GM18517 (cell line): ENCODE measurements around the gene B9D1.

Experiments
- ATAC-seq: cut with Tn5 transposase; IDR thresholded peaks from one replicate; pipeline ENCODE4 v1.9.1; 2021; ENCODE audit warnings: mild to moderate bottlenecking, moderate library complexity; ENCODE audit not compliant: unreplicated experiment

The B9D1 gene

DNA sequence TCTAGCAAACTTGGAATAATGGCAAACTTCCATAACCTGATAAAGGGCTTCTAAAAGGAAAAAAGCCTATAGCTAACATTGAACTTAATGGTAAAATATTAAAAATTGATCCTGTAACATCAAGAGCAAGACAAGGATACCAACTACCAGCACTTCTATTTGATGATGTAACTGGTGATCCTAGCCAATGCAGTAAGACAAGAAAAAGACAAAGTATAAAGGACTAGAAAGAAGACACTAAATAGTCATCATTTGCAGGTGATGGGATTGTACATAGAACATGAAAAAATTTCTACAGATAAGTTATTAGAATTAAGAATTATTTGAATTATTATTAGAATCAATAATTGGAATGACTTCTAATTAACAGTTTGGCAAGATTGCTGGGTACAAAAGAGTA, 37.0 kb downstream of the B9D1 start:
- ATAC-seq = no peak

DNA sequence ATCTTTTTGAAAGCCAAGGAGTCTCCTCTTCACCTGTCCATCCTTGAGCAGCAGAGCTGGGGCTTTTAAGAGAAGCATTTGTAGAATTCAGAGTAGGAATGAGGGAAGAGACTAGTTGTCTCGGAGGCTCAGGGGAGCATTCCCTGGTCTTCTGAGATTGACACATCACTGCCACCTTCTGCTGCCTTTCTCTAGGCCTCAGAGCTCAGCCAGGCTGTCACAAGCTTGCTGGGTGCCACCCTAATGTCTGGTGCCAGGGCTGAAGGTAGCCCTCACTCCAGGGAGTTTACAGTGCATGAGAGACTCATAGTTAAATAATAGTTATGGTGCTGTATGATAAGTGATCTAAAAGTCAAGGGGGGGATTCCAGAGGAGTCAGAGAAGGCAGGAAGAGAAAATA, 39.7 kb downstream of the B9D1 start:
- no peak for ATAC-seq

DNA sequence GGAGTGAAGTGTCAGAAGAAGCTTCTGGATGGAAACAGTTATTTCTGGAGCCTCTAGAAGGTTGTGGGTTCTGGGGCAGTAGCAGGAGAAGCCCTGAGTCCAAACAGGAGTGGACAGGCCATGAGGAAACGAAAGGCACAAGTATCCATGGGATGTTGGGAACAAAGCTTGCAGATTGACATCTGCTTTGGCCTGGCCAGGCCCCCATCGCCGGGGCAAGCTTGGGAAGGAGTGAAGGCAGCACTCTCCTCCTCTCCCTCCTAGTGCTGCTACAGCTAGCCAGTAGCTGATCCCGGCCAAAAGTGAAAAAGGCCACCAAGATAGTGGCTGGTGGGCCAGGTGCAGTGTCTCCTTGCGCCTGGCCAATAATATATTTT, 40.4 kb downstream of the B9D1 start:
- no peak for ATAC-seq

DNA sequence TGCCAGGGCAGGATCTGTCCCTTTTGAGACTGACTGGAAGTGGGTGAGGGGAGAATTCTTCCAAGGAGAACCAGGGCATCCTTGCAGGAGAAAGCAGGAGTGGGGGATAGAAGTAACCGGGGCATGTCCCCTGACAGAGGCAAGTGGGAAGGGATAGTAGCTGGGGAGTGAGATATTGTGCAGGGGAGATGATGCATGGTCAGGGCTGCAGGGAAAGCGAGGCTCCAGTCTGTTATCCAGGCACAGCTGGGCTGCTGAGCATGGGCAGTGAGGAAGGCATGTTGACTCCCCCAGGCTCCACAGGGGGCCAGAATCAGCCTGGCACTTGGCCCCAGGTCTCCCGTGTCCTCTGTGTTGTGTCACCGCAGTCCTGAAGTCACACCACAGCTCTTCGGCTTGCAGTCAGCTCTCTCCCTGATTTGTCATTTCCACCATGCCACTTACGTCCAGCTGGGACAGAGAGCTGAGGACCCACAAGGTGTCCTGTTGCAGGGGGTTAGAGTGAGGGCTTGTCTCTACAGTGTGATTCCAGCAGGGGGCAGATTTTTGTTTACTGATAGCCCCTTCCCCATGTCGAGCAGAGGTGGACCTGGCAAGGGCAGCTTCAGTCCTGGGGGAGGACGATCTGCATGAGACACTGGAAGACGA, 40.9 kb downstream of the B9D1 start:
- ATAC-seq = no peak

DNA sequence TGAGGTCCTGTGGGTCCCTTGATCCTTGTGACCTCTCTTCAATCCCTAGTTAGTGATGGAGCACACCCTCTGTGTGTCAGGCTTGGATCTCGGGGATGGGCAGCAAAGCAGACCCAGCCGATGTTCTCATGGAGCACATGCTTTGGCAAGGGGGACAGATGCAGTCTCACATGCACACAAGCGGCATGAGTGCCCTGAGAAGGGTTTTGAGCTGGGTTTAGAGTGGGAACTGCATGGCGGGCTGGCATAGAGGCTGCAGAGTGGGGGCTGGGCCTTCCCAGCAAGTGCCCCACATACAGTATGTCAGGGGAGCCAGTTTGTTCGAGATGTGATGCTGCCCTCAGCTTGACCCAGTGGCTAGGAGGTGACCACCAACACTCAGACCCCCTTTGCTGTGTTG, 41.6 kb downstream of the B9D1 start:
- no peak for ATAC-seq

DNA sequence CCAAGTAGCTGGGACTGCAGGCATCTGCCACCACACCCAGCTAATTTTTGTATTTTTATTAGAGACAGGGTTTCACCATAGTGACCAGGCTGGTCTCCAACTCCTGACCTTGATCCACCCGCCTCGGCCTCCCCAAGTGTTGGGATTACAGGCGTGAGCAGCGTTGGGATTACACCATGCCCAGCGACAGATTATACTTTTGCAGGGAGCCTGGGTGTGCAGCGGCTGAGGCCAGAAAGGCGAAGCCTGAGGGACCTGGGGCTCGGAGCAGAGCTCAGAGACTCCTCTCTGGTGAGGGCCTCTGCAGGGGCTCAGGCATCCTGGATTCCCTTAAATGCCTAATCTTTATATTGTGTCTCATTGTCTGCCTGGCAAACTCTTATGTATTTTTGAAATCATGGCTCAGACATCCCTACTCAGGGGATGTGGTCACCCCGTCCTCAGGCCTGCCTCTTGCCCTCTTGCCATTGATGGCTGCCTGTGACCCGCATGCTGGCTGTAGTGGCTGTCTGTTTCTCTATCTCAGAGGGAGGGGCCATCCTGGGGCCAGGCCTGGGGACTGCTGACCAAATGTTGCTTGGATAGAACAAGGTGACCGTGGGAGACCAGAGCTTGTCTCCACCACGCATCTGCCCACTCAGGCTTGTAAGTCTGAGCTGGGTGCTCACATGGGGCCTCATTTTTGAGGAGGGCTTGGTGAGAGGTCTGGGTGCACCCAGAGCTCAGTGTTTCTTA, 42.6 kb downstream of the B9D1 start:
- ATAC-seq = no peak

DNA sequence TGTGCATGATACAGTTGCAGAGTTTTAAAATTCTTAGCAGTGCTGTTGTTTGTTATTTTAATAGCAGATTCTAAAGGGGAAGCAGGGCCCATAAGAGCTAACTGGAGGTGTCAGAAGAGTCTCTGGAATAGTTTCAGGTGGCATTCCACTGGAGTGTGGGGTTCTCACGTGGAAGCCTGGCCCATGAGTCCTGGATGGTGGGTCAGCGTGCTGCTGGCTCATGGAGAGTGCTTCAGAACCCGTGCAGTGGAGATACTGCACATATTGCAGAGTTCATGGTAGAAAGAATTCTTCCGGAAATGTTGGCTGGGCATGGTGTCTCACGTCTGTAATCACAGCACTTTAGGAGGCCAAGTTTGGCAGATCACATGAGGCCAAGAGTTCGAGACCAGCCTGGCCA, 43.9 kb downstream of the B9D1 start:
- no peak for ATAC-seq

DNA sequence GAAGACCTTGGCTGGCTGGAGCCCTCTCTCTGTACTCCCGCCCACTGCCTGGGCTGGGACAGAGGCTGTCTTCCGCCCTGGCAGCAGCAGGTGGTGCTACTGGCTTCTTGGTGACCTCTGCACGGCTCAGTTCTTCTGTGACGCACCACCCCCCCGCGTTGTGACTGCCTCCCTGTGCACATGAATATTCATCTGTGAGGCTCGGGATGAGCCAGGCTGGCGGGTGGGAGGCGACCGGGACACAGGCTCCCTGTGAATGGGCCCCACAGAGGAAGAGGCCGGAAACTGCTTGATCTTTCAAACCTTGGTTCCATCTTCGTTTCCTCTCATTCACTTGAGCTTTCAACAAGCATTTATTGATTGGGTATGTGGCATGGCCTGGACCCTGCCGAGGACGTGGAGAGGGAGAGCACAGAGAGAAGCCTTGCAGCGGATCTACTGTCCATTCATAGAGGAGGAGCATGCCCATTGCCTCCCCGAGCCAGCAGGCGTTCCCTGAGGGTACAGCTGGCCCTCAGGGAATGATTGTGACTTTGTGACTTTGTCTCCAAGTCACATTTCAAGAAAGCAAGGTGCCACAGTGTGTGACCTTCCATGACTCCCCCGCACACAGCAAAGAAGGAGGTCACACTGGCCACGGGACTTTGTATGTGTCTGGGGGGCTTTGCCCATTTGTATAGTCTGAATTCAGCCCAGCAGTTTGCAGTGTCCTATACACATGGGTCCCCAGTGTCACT, 45.0 kb downstream of the B9D1 start:
- no peak for ATAC-seq

DNA sequence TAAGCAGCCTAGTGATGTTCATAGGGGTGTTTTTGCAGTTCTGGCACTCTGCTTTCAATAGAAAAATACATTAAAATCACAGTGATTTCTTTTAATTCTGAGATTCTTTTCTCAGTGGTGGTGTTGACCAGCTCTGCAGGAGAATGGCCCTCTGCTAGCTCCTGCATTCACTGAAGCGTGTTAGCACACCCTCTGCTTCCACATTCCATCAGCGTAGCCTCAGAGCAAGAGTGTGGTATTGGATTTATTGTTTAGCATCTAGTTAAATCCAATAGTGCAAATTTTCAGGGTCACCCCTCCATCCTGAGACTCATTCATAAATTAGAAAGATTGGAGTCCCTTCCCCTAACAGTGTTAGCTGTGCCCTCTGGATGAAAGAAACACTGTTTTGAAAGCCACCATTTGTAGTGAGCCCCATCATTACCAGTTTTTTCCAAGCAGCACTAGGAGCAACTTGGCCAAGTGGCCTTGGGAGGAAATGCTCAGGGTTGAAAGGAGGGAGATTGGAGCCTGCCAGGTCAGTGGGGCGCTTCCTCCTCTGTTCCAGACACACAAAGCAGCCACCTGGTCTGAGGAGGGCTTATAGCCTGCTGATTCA, 45.7 kb downstream of the B9D1 start:
- ATAC-seq = no peak

DNA sequence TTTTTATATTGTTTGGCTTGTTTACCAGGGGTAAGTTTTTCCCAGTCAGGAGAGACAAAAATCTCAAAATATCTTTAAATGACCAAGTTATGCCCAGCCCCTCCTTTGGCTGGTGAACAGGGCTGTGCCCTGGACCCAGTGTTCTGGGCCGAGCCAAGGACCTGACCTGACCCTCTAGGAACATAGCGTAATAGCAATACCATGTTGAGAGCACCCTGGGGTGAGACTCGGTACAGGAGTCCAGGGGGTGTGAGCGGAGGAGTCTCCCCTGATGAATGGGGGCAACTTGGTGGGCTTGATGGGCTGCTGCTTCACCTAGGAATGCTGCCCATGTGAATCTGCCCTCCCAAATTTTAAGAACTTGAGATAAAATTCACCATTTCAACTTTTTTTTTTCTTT, 47.4 kb downstream of the B9D1 start:
- ATAC-seq = no peak

DNA sequence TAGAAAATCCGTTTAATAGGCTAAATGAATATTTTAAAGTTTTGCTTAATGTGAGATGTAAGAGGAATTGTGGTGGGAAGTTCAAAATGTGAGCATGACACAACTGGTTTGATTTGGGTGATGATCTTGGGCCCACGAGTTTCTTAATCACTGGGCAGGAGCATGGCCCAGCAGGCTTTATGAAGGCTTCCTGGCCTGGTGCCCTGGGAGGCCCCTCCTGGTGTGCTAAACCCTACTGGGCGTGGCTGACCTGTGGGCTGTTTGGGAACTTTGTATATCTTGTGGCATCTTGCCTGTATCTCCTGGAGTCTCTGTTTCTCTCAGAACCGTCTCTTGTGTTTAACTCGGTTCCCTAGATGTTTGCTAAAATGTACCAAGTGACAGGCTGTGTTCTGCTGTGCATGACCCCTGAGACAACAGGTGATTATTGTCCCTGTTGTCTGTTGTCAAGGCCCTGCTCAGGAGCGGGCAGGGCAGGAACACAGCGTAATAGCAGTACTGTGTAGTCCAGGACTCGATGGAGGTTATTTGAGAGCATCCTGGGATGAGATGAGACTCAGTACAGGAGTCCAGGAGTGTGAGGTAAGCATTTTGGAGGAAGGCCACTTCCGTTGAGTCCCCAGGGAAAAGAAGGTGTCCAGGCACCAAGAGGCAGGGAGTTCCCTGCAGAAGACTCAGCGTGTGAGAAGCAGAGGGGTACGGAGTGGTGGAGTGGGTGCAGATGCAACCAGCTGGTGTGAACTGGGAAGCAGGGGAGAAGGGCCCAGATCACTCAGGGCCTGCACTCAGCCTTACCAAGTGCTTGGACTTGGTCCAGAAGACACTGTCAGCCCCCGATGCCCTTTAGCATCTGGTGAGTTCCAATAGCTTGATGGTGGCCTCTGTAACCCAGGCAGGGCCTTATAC, 48.5 kb downstream of the B9D1 start:
- ATAC-seq = no peak

DNA sequence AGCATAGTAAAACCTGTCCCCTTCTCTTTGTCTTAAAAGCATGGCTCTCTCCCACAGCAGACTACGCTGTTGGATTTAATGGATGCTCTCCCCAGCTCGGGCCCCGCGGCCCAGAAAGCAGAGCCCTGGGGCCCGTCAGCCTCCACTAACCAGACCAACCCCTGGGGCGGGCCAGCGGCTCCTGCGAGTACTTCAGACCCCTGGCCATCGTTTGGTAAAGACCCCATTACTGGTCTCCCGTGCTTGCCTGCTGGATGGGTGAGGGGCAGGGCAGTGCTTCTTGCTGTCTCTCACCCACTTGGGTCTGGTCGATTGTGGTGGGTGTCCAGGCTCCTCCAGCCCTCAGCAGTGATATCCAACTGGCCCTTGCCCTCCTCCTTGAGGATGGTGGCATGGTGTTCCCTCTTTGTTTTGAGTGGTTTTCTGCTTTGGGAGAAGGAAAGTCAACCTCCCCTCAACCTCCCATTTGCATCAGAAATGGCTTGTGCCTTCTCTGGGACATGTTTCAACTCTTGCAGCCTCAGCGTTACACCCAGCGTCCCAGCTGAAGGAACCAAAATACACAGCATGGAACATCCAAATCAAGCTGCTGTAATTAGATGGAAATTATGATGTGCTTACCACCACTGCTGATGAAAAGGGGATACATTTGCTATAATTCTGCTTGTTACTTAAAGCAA, 49.3 kb downstream of the B9D1 start:
- ATAC-seq = no peak

DNA sequence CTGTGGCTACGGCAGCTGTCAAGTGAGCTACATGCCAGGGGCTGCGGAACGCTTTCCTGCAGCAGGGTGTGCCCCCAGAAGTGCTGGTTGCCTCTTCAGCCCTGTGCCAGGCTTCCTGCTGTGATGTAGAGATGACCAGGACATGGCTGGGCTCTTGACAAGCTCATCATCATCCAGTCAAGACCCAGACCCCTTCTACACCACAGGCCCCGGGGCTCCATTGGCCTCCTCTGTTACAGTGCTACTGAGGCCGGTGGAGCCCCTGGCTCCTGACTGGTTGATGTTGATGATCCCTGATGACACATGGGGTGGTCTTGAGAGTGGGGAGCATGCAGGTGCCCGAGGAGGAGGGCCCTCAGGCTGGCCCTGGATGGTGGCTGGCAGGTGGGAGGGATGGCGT, 50.1 kb downstream of the B9D1 start:
- ATAC-seq = no peak

DNA sequence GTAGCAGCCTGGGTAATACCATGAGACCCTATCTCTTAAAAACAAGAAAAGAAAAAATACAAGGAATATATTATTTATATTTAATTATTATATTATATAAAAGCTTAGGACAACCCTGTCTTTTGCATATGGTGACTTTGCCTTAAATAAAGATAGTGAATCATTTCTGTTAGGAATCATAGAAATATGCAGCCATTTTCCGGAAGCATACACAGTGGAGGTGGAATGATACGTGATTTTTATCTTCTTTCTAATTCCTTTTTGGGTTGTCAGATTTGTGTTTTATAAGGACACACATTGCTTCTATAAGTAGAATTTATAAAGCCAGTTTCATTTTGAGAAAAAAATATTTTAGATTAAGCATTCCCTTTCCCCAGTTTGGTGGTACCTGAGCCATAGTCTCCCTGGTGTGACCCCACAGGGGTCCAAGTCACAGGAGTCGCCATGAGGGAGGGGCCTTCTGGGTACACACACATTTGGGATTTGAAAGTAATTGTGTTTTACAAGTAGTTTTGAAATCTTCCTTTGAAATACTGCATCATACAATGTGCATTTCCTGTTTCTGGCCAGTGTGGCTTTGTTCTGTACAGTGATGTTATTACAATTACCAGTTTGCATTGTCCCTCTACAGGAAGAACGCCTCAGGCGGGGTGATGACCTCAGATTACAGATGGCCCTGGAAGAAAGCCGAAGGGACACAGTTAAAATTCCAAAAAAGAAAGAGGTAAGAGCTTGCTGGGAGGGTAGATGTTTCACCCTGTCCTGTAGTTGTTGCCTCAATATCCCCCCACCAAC, 50.9 kb downstream of the B9D1 start:
- ATAC-seq = no peak

DNA sequence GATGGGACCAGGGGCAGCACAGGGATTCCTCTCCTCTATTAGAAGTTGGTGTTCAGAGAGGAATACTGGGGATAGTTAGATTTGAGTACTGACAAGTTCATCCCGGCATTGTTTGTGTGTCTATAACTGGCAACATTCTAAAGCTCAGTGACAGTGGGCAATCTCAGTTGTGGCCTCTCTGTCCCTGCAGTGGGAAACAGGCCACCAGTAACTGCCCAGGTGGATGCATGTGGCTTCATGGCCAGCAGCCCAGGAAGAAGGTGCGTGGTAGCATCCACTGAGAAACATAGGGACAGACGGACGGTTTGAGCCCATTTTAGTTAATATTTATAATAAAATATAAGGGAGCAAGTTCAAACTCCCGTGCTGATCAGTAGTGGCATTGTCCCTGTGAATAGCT, 51.5 kb downstream of the B9D1 start:
- ATAC-seq = no peak

DNA sequence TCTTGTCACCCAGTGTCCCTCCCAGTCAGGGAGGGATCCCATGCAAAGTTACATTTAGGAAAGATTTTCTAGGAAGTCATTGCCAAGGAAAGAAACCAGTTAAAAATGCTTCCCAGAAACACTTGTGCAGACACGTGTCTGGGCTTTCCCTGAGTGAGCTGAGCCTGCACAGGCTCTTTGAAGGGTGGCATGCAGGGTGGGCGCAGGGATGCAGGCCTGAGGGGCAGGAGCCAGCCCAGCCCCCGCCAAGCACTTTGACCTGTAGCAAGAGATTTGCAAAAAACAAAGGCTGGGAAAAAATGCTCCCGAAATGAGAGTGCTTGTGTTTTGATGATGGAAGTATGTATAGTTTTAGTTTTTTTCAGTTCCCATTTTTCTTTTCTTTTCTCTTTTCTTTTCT, 52.4 kb downstream of the B9D1 start:
- no peak for ATAC-seq

DNA sequence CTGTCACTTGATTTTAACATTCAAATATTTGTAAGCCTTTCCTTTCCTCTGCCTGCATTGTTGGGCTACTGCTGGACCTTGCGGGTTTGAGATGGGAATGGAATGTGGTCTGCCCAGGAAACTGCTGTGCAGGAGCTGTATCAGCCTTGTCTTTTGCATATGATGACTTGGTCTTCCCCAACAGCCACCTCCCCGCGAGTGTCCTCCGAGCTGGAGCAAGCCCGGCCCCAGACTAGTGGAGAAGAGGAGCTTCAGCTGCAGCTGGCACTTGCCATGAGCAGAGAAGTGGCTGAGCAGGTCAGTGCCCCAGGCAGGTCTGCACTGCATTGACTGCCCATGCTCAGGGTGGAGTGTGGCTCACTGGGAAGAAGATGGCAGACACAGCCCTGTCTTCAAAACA, 52.8 kb downstream of the B9D1 start:
- no peak for ATAC-seq

DNA sequence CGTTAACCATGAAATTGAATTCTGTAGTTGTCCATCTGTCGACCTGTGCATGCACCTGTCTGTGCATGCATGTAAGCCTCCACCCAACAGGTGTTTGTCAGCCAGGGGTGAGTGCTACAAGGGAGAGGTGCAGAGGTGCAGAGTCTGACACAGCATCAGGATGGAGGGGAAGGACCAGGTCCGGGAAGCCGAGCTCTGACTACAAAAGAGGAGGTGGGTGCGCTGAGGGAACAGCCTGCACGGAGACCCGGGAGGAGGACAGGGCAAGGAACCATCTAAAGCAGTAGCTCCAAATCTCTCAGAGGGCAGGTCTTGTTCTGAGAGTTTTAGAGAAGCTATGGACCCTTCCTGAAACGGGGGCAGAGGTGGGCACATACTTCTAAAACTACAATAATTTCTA, 54.1 kb downstream of the B9D1 start:
- ATAC-seq = no peak

DNA sequence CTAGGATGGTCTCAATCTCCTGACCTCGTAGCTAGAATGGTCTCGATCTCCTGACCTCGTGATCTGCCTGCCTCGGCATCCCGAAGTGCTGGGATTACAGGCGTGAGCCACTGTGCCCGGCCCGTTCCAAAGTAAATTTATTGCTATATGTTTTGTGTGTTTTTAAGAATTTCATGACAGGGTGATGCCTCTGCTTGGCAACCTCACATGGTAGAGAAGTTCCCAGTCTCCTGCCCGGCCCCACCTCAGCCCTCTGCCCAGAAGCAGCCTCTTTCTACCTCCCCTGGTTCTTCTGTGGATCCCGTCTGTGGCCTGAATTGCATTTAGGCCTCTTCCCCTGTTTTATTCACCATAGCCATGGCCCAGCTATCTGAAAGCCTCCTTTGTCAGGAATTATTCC, 55.0 kb downstream of the B9D1 start:
- ATAC-seq = no peak
